NCI-H2081 (cell line): Measurements from ENCODE around the gene BYSL.

Source experiments
- DNase-seq, 2 experiments: peaks; one replicate each; lab custom pipeline; 2025; lab: John Stamatoyannopoulos, UW

Gene BYSL

DNA sequence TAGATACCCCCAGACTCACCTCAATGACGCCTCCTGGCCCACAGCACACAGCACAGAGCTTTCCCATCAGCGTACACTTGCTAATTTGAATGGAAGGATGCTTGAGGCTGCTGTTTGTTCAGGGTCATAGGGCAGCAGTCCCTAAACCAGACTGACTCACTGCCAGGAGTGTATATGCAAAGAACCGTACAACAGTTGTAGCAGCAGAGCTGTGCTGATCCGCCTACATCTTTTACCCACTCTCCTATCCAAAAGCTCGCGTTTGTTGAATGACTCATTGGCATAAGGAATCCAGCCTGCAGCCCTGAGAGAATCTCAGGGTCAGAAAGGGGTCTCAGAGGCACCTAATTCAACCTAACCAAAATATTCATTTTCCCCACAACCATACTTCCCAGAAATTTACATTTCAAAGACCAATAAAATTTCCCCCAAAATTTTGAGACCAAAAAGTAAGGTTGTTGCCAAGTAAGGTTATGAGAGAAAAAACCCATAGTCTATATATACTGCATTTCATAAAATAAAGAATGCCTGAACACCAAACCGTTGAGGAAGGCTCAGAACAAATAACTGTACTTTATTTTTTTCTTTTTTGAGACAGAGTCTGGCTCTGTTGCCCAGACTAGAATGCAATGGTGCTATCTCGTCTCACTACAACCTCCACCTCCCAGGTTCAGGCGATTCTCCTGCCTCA, 55.6 kb downstream of the BYSL start:
- no peak for DNase-seq
